H1 (cell line): ENCODE data around the gene CSNK1A1. TPM values are rescaled to one million over a fixed set of nuclear protein-coding genes. Genes with fewer than 3 reads are reported as not detected.

Source experiments
- CTCF ChIA-PET: fragments of 300-600 bp; sonication (Branson Sonifier 250); formaldehyde crosslinking; loops from one replicate; lab custom pipeline; 2021; ENCODE audit not compliant: partially characterized antibody; lab: Charles Lee
- POLR2A ChIA-PET: fragments of 300-600 bp; sonication (Branson Sonifier 250); formaldehyde crosslinking; loops from one replicate; lab custom pipeline; 2021; ENCODE audit warnings: inconsistent platforms; ENCODE audit not compliant: partially characterized antibody; lab: Charles Lee
- DNase-seq, 2 experiments: peaks; one replicate each; pipeline versions ENCODE4 v3.0.0 to v3.0.0-alpha.2; 2010 to 2022; ENCODE audit warnings: low spot score in 2 of 2, low read depth in 1 of 2, mixed read lengths in 1 of 2
- FAIRE-seq: peaks from 2 replicates; lab custom pipeline; 2011; peaks lifted over from hg19 to GRCh38; lab: Jason Lieb, UNC
- H2AFZ ChIP-seq: 2 replicates; pipeline ENCODE4 v1.8.1; 2012; ENCODE audit warnings: low read length, inconsistent platforms
- H2AK5ac ChIP-seq: 2 replicates; pipeline ENCODE4 v1.6.1; 2013; ENCODE audit warnings: low read depth, low read length
- H2BK120ac ChIP-seq: replicated peaks from 2 replicates; pipeline ENCODE3; 2013; ENCODE audit warnings: low read depth, low read length, inconsistent platforms
- H2BK12ac ChIP-seq: 2 replicates; pipeline ENCODE4 v1.6.1; 2013; ENCODE audit warnings: low read depth, low read length
- H2BK15ac ChIP-seq: 2 replicates; pipeline ENCODE4 v1.6.1; 2013; ENCODE audit warnings: low read length
- H2BK20ac ChIP-seq: 2 replicates; pipeline ENCODE4 v1.6.1; 2013; ENCODE audit warnings: low read length
- H2BK5ac ChIP-seq: 2 replicates; pipeline ENCODE4 v1.6.1; 2013; ENCODE audit warnings: low read depth, low read length
- H3K14ac ChIP-seq: 2 replicates; pipeline ENCODE4 v1.6.1; 2013; ENCODE audit warnings: inconsistent platforms; ENCODE audit not compliant: insufficient read length
- H3K18ac ChIP-seq: 2 replicates; pipeline ENCODE4 v1.6.1; 2013; ENCODE audit warnings: low read length; ENCODE audit errors: extremely low read depth
- H3K23ac ChIP-seq: 2 replicates; pipeline ENCODE4 v1.6.1; 2013; ENCODE audit warnings: inconsistent platforms; ENCODE audit not compliant: insufficient read length
- H3K23me2 ChIP-seq: 2 replicates; pipeline ENCODE4 v1.6.1; 2013; ENCODE audit warnings: low read depth, low read length
- H3K27ac ChIP-seq: 2 replicates; pipeline ENCODE4 v1.6.1; 2011; ENCODE audit warnings: low read depth, low read length, inconsistent platforms
- H3K27me3 ChIP-seq, 4 experiments: replicated peaks in 1 of 4; 1 replicate in 1 of 4; 2 replicates in 3 of 4; pipeline versions ENCODE4 v1.6.1 to v1.8.1; 2011 to 2013; ENCODE audit warnings: low read length in 3 of 4, mild to moderate bottlenecking in 3 of 4, inconsistent platforms in 2 of 4, mixed read lengths in 2 of 4, moderate library complexity in 1 of 4; ENCODE audit not compliant: control insufficient read depth in 3 of 4, insufficient read depth in 3 of 4; ENCODE audit errors: extremely low read depth in 1 of 4
- H3K36me3 ChIP-seq, 4 experiments: 2 replicates each; pipeline versions ENCODE4 v1.6.1 to v1.8.1; 2011 to 2013; ENCODE audit warnings: mild to moderate bottlenecking in 4 of 4, low read length in 3 of 4, moderate library complexity in 2 of 4, control low read depth in 1 of 4, inconsistent platforms in 1 of 4; ENCODE audit not compliant: insufficient read depth in 4 of 4, control insufficient read depth in 2 of 4
- H3K4ac ChIP-seq: replicated peaks from 2 replicates; pipeline ENCODE3; 2013; ENCODE audit warnings: low read length, low read depth, mixed read lengths, inconsistent platforms; ENCODE audit not compliant: insufficient read length
- H3K4me1 ChIP-seq, 4 experiments: replicated peaks in 1 of 4; 1 replicate in 1 of 4; 2 replicates in 3 of 4; pipeline versions ENCODE4 v1.6.1 to v1.8.1; 2011 to 2013; ENCODE audit warnings: low read length in 3 of 4, inconsistent platforms in 2 of 4, mixed read lengths in 1 of 4; ENCODE audit not compliant: insufficient read depth in 4 of 4, control insufficient read depth in 3 of 4
- H3K4me2 ChIP-seq, 2 experiments: 2 replicates each; pipeline versions ENCODE4 v1.6.1 to v1.8.1; 2011 to 2013; ENCODE audit warnings: low read depth in 2 of 2, low read length in 2 of 2, control low read depth in 1 of 2, inconsistent platforms in 1 of 2, mild to moderate bottlenecking in 1 of 2; ENCODE audit not compliant: insufficient read depth in 1 of 2
- H3K4me3 ChIP-seq, 4 experiments: fragments of 200-600, 300-600 bp in 1 of 4; sonication (generic), shearing (Covaris generic), sonication (Bioruptor Twin) in 1 of 4; 2 replicates each; pipeline versions ENCODE4 v1.5.1 to v1.8.1; 2011 to 2016; ENCODE audit warnings: low read length in 4 of 4, low read depth in 3 of 4, control low read depth in 2 of 4, inconsistent platforms in 2 of 4, mild to moderate bottlenecking in 2 of 4, mixed read lengths in 1 of 4, moderate library complexity in 1 of 4; ENCODE audit not compliant: insufficient read depth in 2 of 4; ENCODE audit errors: extremely low read depth in 1 of 4
- H3K56ac ChIP-seq: replicated peaks from 2 replicates; pipeline ENCODE3; 2013; ENCODE audit warnings: low read depth, mild to moderate bottlenecking, mixed read lengths, low read length, inconsistent platforms; ENCODE audit not compliant: insufficient read length
- H3K79me1 ChIP-seq: 2 replicates; pipeline ENCODE4 v1.6.1; 2013; ENCODE audit warnings: low read depth, low read length, control low read depth
- H3K79me2 ChIP-seq, 2 experiments: 2 replicates each; pipeline versions ENCODE4 v1.6.1 to v1.8.1; 2012 to 2013; ENCODE audit warnings: low read length in 2 of 2, mild to moderate bottlenecking in 2 of 2, inconsistent platforms in 1 of 2; ENCODE audit not compliant: insufficient read depth in 2 of 2, control insufficient read depth in 1 of 2
- H3K9ac ChIP-seq, 4 experiments: replicated peaks in 1 of 4; 1 replicate in 1 of 4; 2 replicates in 3 of 4; pipeline versions ENCODE4 v1.6.1 to v1.8.1; 2011 to 2013; ENCODE audit warnings: low read depth in 3 of 4, low read length in 3 of 4, control low read depth in 2 of 4, mild to moderate bottlenecking in 2 of 4, moderate library complexity in 2 of 4, inconsistent platforms in 1 of 4; ENCODE audit errors: extremely low read depth in 1 of 4
- H3K9me3 ChIP-seq, 2 experiments: 2 replicates each; pipeline versions ENCODE4 v1.6.1 to v1.8.1; 2012 to 2013; ENCODE audit warnings: mild to moderate bottlenecking in 2 of 2, moderate library complexity in 2 of 2, control low read depth in 1 of 2, inconsistent platforms in 1 of 2, low read depth in 1 of 2, low read length in 1 of 2, mixed read lengths in 1 of 2; ENCODE audit not compliant: insufficient read depth in 2 of 2
- H4K20me1 ChIP-seq, 2 experiments: replicated peaks in 1 of 2; 2 replicates each; pipeline versions ENCODE3 to v1.8.1; 2011 to 2013; ENCODE audit warnings: inconsistent platforms in 2 of 2, low read length in 2 of 2, mild to moderate bottlenecking in 1 of 2; ENCODE audit not compliant: insufficient read depth in 2 of 2, control insufficient read depth in 1 of 2
- H4K5ac ChIP-seq: 2 replicates; pipeline ENCODE4 v1.6.1; 2013; ENCODE audit warnings: low read length, low read depth, mixed read lengths, inconsistent platforms; ENCODE audit not compliant: insufficient read length
- H4K8ac ChIP-seq: 2 replicates; pipeline ENCODE4 v1.8.0; 2013; ENCODE audit warnings: mild to moderate bottlenecking, moderate library complexity, low read length, inconsistent platforms; ENCODE audit not compliant: insufficient read depth; ENCODE audit errors: extremely low read depth
- H4K91ac ChIP-seq: replicated peaks from 2 replicates; pipeline ENCODE3; 2013; ENCODE audit warnings: low read length, mixed read lengths, inconsistent platforms; ENCODE audit not compliant: insufficient read length
- CHD1 ChIP-seq: IDR thresholded peaks from 2 replicates; pipeline ENCODE4 v1.6.1; 2012; ENCODE audit warnings: low read depth, low read length, improper control_type of control experiment
- JUND ChIP-seq: IDR thresholded peaks from 2 replicates; pipeline ENCODE4 v1.6.1; 2011; ENCODE audit warnings: mild to moderate bottlenecking, improper control_type of control experiment, low read length
- KDM1A ChIP-seq: fragments of 200-600, 300-600 bp; sonication (generic); IDR thresholded peaks from 2 replicates; pipeline ENCODE4 v1.7.1; 2016; ENCODE audit warnings: mild to moderate bottlenecking, low read length, borderline replicate concordance
- NANOG ChIP-seq: IDR thresholded peaks from 2 replicates; pipeline ENCODE4 v1.6.1; 2011; ENCODE audit warnings: low read length, low read depth, mild to moderate bottlenecking, inconsistent platforms; ENCODE audit not compliant: insufficient read depth, poor library complexity, severe bottlenecking
- RNF2 ChIP-seq: fragments of 200-900, 300-1000 bp; sonication (generic); IDR thresholded peaks from 2 replicates; pipeline ENCODE4 v1.7.1; 2016; ENCODE audit warnings: borderline replicate concordance, low read depth, mild to moderate bottlenecking, antibody characterized with exemption, low read length; ENCODE audit not compliant: poor library complexity, severe bottlenecking; ENCODE audit errors: missing control alignments
- SP1 ChIP-seq: IDR thresholded peaks from 2 replicates; pipeline ENCODE4 v1.6.1; 2011; ENCODE audit warnings: low read depth, low read length
- TBP ChIP-seq: IDR thresholded peaks from 2 replicates; pipeline ENCODE4 v1.6.1; 2011; ENCODE audit warnings: low read depth, low read length, improper control_type of control experiment
- WGBS, 2 experiments: shearing (Covaris generic) in 1 of 2; methylation state at CpG; one replicate each; pipeline versions ENCODE4 v1.1.6 to v1.1.7; 2013 to 2015; ENCODE audit warnings: low lambda C conversion rate in 2 of 2, mixed read lengths in 2 of 2, inconsistent platforms in 1 of 2, low coverage in 1 of 2, missing lambda C conversion rate in 1 of 2; ENCODE audit not compliant: insufficient replicate concordance in 2 of 2, insufficient coverage in 1 of 2, insufficient read length in 1 of 2; ENCODE audit errors: extremely low coverage in 1 of 2, missing lambda C conversion rate in 1 of 2; 5-methylcytosine and 5-hydroxymethylcytosine counted together
- long read RNA-seq, 2 experiments: library from RNA in 1 of 2; library from capped mRNA in 1 of 2; stranded (forward); transcript quantifications; one replicate each; pipeline ENCODE4 v2.0.0, GENCODE V29; 2021; ENCODE audit warnings: inconsistent platforms in 1 of 2
- polyA minus RNA-seq, 3 experiments: library from RNA; depleted of rRNA, polyadenylated mRNA; stranded (reverse); fragments of >200 nt; gene quantifications; 1 replicate in 2 of 3; 2 replicates in 1 of 3; pipeline ENCODE4 v1.2.3, GENCODE V29; 2011
- polyA plus RNA-seq, 7 experiments: library from polyadenylated mRNA; depleted of rRNA in 3 of 7; stranded (reverse) in 5 of 7; unstranded in 2 of 7; fragments of >200 nt in 5 of 7; fragments of 200-250 nt in 2 of 7; gene quantifications; 1 replicate in 5 of 7; 2 replicates in 1 of 7; 4 replicates in 1 of 7; pipeline versions ENCODE4 v1.2.1 to v1.2.3, GENCODE V29; 2011 to 2013; ENCODE audit warnings: missing spikeins in 2 of 7, mixed read lengths in 2 of 7
- total RNA-seq: library from RNA; stranded (reverse); fragmentation: NEBNext Ultra II Directional; extraction: Animal tissue kit (Norgen Biotek cat#: 25700); gene quantifications from 2 replicates; pipeline ENCODE4 v1.2.1, GENCODE V29; 2021

Gene CSNK1A1
- 244 and 254 TPM in 2 replicates for total RNA-seq
- 61.2 and 78.8 TPM in 2 replicates for polyA plus RNA-seq (2011; rRNA removed)
- 94.1 TPM for polyA plus RNA-seq (2011; cell fraction: cytosol; rRNA removed)
- polyA plus RNA-seq (2011; cell fraction: nucleus; rRNA removed): 112 TPM
- polyA plus RNA-seq (2012, experiment 1 of 2): 136 to 163 TPM (median 150 TPM) in 4 replicates
- polyA plus RNA-seq (2012, experiment 2 of 2): 20.7 TPM
- 149 TPM for polyA plus RNA-seq (2013, experiment 1 of 2)
- 140 TPM for polyA plus RNA-seq (2013, experiment 2 of 2)
- polyA minus RNA-seq (2011; rRNA and poly(A)+ RNA removed): 189 and 216 TPM in 2 replicates
- 123 TPM for polyA minus RNA-seq (2011; cell fraction: cytosol; rRNA and poly(A)+ RNA removed)
- 181 TPM for polyA minus RNA-seq (2011; cell fraction: nucleus; rRNA and poly(A)+ RNA removed)
- long read RNA-seq, experiment 1, full-length matches to known transcripts: 79 of 185 reads
- long read RNA-seq, experiment 1, partial matches to known transcripts: 37 of 185 reads
- long read RNA-seq, experiment 1, other reads (novel, unspliced or antisense): 69 of 185 reads
- long read RNA-seq, experiment 2, full-length matches to known transcripts: 11 of 33 reads
- long read RNA-seq, experiment 2, partial matches to known transcripts: 19 of 33 reads
- long read RNA-seq, experiment 2, other reads (novel, unspliced or antisense): 3 of 33 reads

DNA sequence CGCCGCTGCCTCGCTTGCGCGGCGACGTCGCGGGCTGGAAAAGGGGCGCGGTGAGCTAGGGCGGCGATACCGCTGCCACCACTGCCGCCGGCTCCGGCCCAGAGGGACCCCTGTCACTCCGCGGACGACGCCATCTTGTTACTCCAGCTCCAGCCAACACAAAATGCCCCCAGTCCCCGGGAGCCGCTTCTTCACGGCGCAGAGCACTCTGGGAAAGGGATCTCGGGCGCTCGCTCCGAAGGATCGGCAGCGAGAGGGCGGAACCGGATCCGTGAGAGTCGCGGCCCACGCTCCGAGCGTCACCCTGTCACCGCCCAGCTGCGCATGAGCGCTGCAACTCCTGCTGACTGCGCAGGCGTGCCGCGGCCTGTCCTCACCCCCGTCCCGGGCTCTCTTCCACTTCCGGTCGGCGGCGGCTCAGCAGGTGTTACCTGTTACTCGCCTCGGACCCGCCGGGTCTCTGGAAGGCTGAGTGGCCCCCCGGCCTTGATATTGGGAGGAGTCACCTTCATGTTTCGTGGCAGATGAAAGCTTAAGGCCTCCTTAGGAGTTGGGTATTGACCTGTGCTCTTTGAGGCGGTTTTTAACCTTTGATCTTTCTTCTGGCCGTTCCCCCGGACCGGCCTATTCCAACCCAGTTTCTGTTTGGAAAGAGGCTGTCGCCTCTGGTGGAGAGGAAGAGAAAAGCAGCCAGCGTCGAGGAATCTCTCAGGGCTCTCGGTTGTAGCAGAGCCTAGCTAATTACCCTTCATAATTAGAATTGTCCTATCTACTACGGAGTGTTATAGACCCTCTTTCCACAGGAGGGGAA, at the start of gene CSNK1A1:
CSNK1A1 (minus strand) TSS at position 213 of the 811 bp plus-strand sequence. CDS start 475 bp downstream, outside the sequence.
- H3K9me3 ChIP-seq: no peaks in the 10 kb centered on the region
- H3K4me2 ChIP-seq: peak within 1 kb of the TSS; percentile 80 to 96
- H3K9ac ChIP-seq: peak within 1 kb of the TSS; percentile 90 to 94 (median 93)
- H3K4me1 ChIP-seq: peaks cover 0 to 4% (median 2%) of the 10 kb centered on the region in 4 experiments; a peak in 3 of 7 replicates
- H3K18ac ChIP-seq: peak within 1 kb of the TSS; percentile 94
- H3K14ac ChIP-seq: no peak within 1 kb of the TSS
- peaks cover 0 to 2% of the 10 kb centered on the region in 2 experiments for H4K20me1 ChIP-seq
- H3K56ac ChIP-seq: peak within 1 kb of the TSS; percentile 60
- H2AK5ac ChIP-seq: no peak within 1 kb of the TSS; the same call in 1 of the 2 replicates
- no peak within 1 kb of the TSS for H3K23ac ChIP-seq
- H3K27me3 ChIP-seq: no peaks in the 10 kb centered on the region
- peaks cover 0 to 37% (median 5%) of the 10 kb centered on the region in 4 experiments; a peak in 3 of 8 replicates for H3K36me3 ChIP-seq
- POLR2A ChIA-PET: interaction anchor here (0.8 to 11.0 kb wide), 13 partner anchors 10 to 193 kb away, joined by 3 to 65 read pairs (median 4); no protein-coding TSS in a partner anchor
- DNase-seq: peak; percentile 97 to 98
- peaks cover 11% of the 10 kb centered on the region; the same call in 1 of the 2 replicates for H3K23me2 ChIP-seq
- WGBS, 2 experiments: 1% methylated on average over 60 of the region's 67 CpGs; no CpG with 5 or more reads in 1 of the 2 experiments
- H2BK15ac ChIP-seq: no peak within 1 kb of the TSS
- CTCF ChIA-PET: interaction anchor here (0.7 to 16.3 kb wide), 24 partner anchors 10 to 249 kb away, joined by 3 to 174 read pairs (median 4); no protein-coding TSS in a partner anchor
- peak within 1 kb of the TSS; percentile 97 for H4K91ac ChIP-seq
- FAIRE-seq: no peak
- H3K4me3 ChIP-seq: peak within 1 kb of the TSS; percentile 97 to 100 (median 99)
- H2BK12ac ChIP-seq: peak within 1 kb of the TSS; percentile 30; the same call in 1 of the 2 replicates
- H2BK120ac ChIP-seq: no peak within 1 kb of the TSS
- H3K4ac ChIP-seq: peak within 1 kb of the TSS; percentile 87
- peak within 1 kb of the TSS; percentile 92 for H2BK5ac ChIP-seq
- peak within 1 kb of the TSS; percentile 95 for H4K5ac ChIP-seq
- H2AFZ ChIP-seq: peak within 1 kb of the TSS; percentile 67
- H3K79me1 ChIP-seq: no peaks in the 10 kb centered on the region
- no peak within 1 kb of the TSS for H2BK20ac ChIP-seq
- H3K79me2 ChIP-seq: peaks cover 39 to 47% of the 10 kb centered on the region in 2 experiments
- peak within 1 kb of the TSS; percentile 93 for H3K27ac ChIP-seq
- peak within 1 kb of the TSS; percentile 98; the same call in 1 of the 2 replicates for H4K8ac ChIP-seq
- no peak for TF ChIP-seq KDM1A
- no peak for TF ChIP-seq RNF2
- TF ChIP-seq SP1: no peak
- TF ChIP-seq CHD1: no peak
- TF ChIP-seq JUND: no peak
- peak; percentile 80 for TF ChIP-seq TBP
- peak; percentile 13 for TF ChIP-seq NANOG
